ENCODE measurements around the gene CXADR. TPM values are rescaled to one million over a fixed set of nuclear protein-coding genes. Genes with fewer than 3 reads are reported as not detected.

The CXADR gene
- total and polyA plus RNA-seq, 2 donors, result 3.2 to 5.6 TPM

GRCh38 chr21:17612565-17613241, 99.9 kb downstream of the CXADR start, which contains the start of gene BTG3:
TSS of gene BTG3 (minus strand) at chr21:17612901. CDS start at chr21:17609144, 3,757 bp downstream.
- no peaks in the 10 kb centered on the region for H3K9me3 ChIP-seq (ENCODE audit: control insufficient read depth in 2 of 2, insufficient read depth in 1 of 2, low read length in 1 of 2)
- WGBS, result 1% methylated on average over 102 of the region's 102 CpGs
- peak; percentile 45 to 92 (median 81) for DNase-seq (ENCODE audit: low read depth in 6 of 9, low spot score in 9 of 9)
- peak within 1 kb of the TSS; percentile 86 for H3K27ac ChIP-seq (ENCODE audit: low read depth in 1 of 2, low read length in 1 of 2)
- peaks cover 7 to 9% of the 10 kb centered on the region in 2 donors for H3K4me1 ChIP-seq (ENCODE audit: control insufficient read depth in 2 of 2, insufficient read depth in 2 of 2, low read length in 2 of 2)
- peak within 1 kb of the TSS; percentile 76 to 94 for H3K4me3 ChIP-seq (ENCODE audit: low read length in 2 of 2)
- peaks cover 2 to 5% of the 10 kb centered on the region in 2 donors for H3K36me3 ChIP-seq (ENCODE audit: control insufficient read depth in 2 of 2, insufficient read depth in 2 of 2, low read length in 1 of 2)
- no peaks in the 10 kb centered on the region for H3K27me3 ChIP-seq (ENCODE audit: control insufficient read depth in 2 of 2, insufficient read depth in 1 of 2, low read length in 1 of 2)

GRCh38 chr21:17613242-17613676, 100.4 kb downstream of the CXADR start:
- 47% methylated on average over 16 of the region's 16 CpGs for WGBS
- peak overlapping the region; percentile 44 to 94 for H3K4me3 ChIP-seq (ENCODE audit: low read length in 2 of 2)

GRCh38 chr21:17616831-17617230, 104.0 kb downstream of the CXADR start:
- no peak overlapping the region for H3K27ac ChIP-seq (ENCODE audit: low read depth in 1 of 2, low read length in 1 of 2)
- H3K36me3 ChIP-seq (ENCODE audit: control insufficient read depth in 2 of 2, insufficient read depth in 2 of 2, low read length in 1 of 2), result no peaks in the 10 kb centered on the region
- no peak for DNase-seq (ENCODE audit: low read depth in 6 of 9, low spot score in 9 of 9)
- H3K4me1 ChIP-seq (ENCODE audit: control insufficient read depth in 2 of 2, insufficient read depth in 2 of 2, low read length in 2 of 2), result peaks cover 2 to 5% of the 10 kb centered on the region in 2 donors
- no peak overlapping the region for H3K4me3 ChIP-seq (ENCODE audit: low read length in 2 of 2)
- H3K27me3 ChIP-seq (ENCODE audit: control insufficient read depth in 2 of 2, insufficient read depth in 1 of 2, low read length in 1 of 2), result no peaks in the 10 kb centered on the region
- H3K9me3 ChIP-seq (ENCODE audit: control insufficient read depth in 2 of 2, insufficient read depth in 1 of 2, low read length in 1 of 2), result no peaks in the 10 kb centered on the region
- 98% methylated on average over 1 of the region's 1 CpG for whole genome bisulfite sequencing

More at GRCh38 chr21:17613242-17613676, 100.4 kb downstream of the CXADR start:
- peak in 1 of 9 donors; percentile 10 for DNase-seq (ENCODE audit: low read depth in 6 of 9, low spot score in 9 of 9)
- Histone ChIP-seq H3K27me3 (ENCODE audit: control insufficient read depth in 2 of 2, insufficient read depth in 1 of 2, low read length in 1 of 2) (no peaks in the 10 kb centered on the region), H3K36me3 (ENCODE audit: control insufficient read depth in 2 of 2, insufficient read depth in 2 of 2, low read length in 1 of 2) (no peaks in the 10 kb centered on the region), H3K4me1 (ENCODE audit: control insufficient read depth in 2 of 2, insufficient read depth in 2 of 2, low read length in 2 of 2) (peaks cover 7 to 9% of the 10 kb centered on the region in 2 donors), H3K9me3 (ENCODE audit: control insufficient read depth in 2 of 2, insufficient read depth in 1 of 2, low read length in 1 of 2) (no peaks in the 10 kb centered on the region), H3K27ac (ENCODE audit: low read depth in 1 of 2, low read length in 1 of 2) (peak overlapping the region in 1 of 2 donors; percentile 69)

- H3K36me3 ChIP-seq (ENCODE audit: control insufficient read depth in 2 of 2, insufficient read depth in 2 of 2, low read length in 1 of 2), result no peaks in the 10 kb centered on the region
Measured at GRCh38 chr21:17622018-17622417, 109.2 kb downstream of the CXADR start.

GRCh38 chr21:17631195-17631594, 118.4 kb downstream of the CXADR start:
- Histone ChIP-seq H3K9me3 (ENCODE audit: control insufficient read depth in 2 of 2, insufficient read depth in 1 of 2, low read length in 1 of 2) (no peaks in the 10 kb centered on the region), H3K4me3 (ENCODE audit: low read length in 2 of 2) (no peak overlapping the region), H3K36me3 (ENCODE audit: control insufficient read depth in 2 of 2, insufficient read depth in 2 of 2, low read length in 1 of 2) (no peaks in the 10 kb centered on the region), H3K27ac (ENCODE audit: low read depth in 1 of 2, low read length in 1 of 2) (no peak overlapping the region), H3K27me3 (ENCODE audit: control insufficient read depth in 2 of 2, insufficient read depth in 1 of 2, low read length in 1 of 2) (no peaks in the 10 kb centered on the region), H3K4me1 (ENCODE audit: control insufficient read depth in 2 of 2, insufficient read depth in 2 of 2, low read length in 2 of 2) (no peaks in the 10 kb centered on the region)
- DNase-seq (ENCODE audit: low read depth in 6 of 9, low spot score in 9 of 9), result no peak
- 89% methylated on average over 4 of the region's 4 CpGs for WGBS

More at GRCh38 chr21:17622018-17622417, 109.2 kb downstream of the CXADR start:
- Histone ChIP-seq H3K4me3 (ENCODE audit: low read length in 2 of 2) (no peak overlapping the region), H3K4me1 (ENCODE audit: control insufficient read depth in 2 of 2, insufficient read depth in 2 of 2, low read length in 2 of 2) (no peaks in the 10 kb centered on the region), H3K27ac (ENCODE audit: low read depth in 1 of 2, low read length in 1 of 2) (no peak overlapping the region), H3K9me3 (ENCODE audit: control insufficient read depth in 2 of 2, insufficient read depth in 1 of 2, low read length in 1 of 2) (no peaks in the 10 kb centered on the region), H3K27me3 (ENCODE audit: control insufficient read depth in 2 of 2, insufficient read depth in 1 of 2, low read length in 1 of 2) (no peaks in the 10 kb centered on the region)
- 93% methylated on average over 2 of the region's 2 CpGs for WGBS
- DNase-seq (ENCODE audit: low read depth in 6 of 9, low spot score in 9 of 9), result no peak

- H3K27ac ChIP-seq (ENCODE audit: low read depth in 1 of 2, low read length in 1 of 2), result no peak overlapping the region
- no peak for DNase-seq (ENCODE audit: low read depth in 6 of 9, low spot score in 9 of 9)
- no peaks in the 10 kb centered on the region for H3K4me1 ChIP-seq (ENCODE audit: control insufficient read depth in 2 of 2, insufficient read depth in 2 of 2, low read length in 2 of 2)
- 99% methylated on average over 4 of the region's 4 CpGs for WGBS
- H3K9me3 ChIP-seq (ENCODE audit: control insufficient read depth in 2 of 2, insufficient read depth in 1 of 2, low read length in 1 of 2), result no peaks in the 10 kb centered on the region
- H3K27me3 ChIP-seq (ENCODE audit: control insufficient read depth in 2 of 2, insufficient read depth in 1 of 2, low read length in 1 of 2), result no peaks in the 10 kb centered on the region
- H3K4me3 ChIP-seq (ENCODE audit: low read length in 2 of 2), result no peak overlapping the region
- H3K36me3 ChIP-seq (ENCODE audit: control insufficient read depth in 2 of 2, insufficient read depth in 2 of 2, low read length in 1 of 2), result no peaks in the 10 kb centered on the region
Measured at GRCh38 chr21:17636711-17637110, 123.9 kb downstream of the CXADR start.

- no peak for DNase-seq (ENCODE audit: low read depth in 6 of 9, low spot score in 9 of 9)
- 95% methylated on average over 2 of the region's 2 CpGs for WGBS
Measured at GRCh38 chr21:17640821-17641220, 128.0 kb downstream of the CXADR start.

More at GRCh38 chr21:17640821-17641220, 128.0 kb downstream of the CXADR start:
- no peaks in the 10 kb centered on the region for H3K9me3 ChIP-seq (ENCODE audit: control insufficient read depth in 2 of 2, insufficient read depth in 1 of 2, low read length in 1 of 2)
- no peak overlapping the region for H3K4me3 ChIP-seq (ENCODE audit: low read length in 2 of 2)
- H3K4me1 ChIP-seq (ENCODE audit: control insufficient read depth in 2 of 2, insufficient read depth in 2 of 2, low read length in 2 of 2), result no peaks in the 10 kb centered on the region
- no peak overlapping the region for H3K27ac ChIP-seq (ENCODE audit: low read depth in 1 of 2, low read length in 1 of 2)
- no peaks in the 10 kb centered on the region for H3K27me3 ChIP-seq (ENCODE audit: control insufficient read depth in 2 of 2, insufficient read depth in 1 of 2, low read length in 1 of 2)
- no peaks in the 10 kb centered on the region for H3K36me3 ChIP-seq (ENCODE audit: control insufficient read depth in 2 of 2, insufficient read depth in 2 of 2, low read length in 1 of 2)

Other genes starting within 250 kb of the CXADR start
- 22.8 TPM for gene BTG3, start 99.9 kb downstream of the CXADR start, total RNA-seq
- gene BTG3, start 99.9 kb downstream of the CXADR start, polyA plus RNA-seq, result 62.0 TPM